SK-N-SH (cell line): ENCODE results near the gene USP1.

ENCODE experiments used
- FOXM1 ChIP-seq: IDR thresholded peaks from 2 replicates; pipeline ENCODE4 v1.4.0; 2012; ENCODE audit warnings: low read depth, mild to moderate bottlenecking
- GABPA ChIP-seq: IDR thresholded peaks from 2 replicates; pipeline ENCODE4 v1.4.0; 2012; ENCODE audit warnings: low read depth, mild to moderate bottlenecking
- REST ChIP-seq: IDR thresholded peaks from 2 replicates; pipeline ENCODE4 v1.6.1; 2012; ENCODE audit warnings: mild to moderate bottlenecking, low read depth, low read length, moderate library complexity
- SIN3A ChIP-seq: IDR thresholded peaks from 2 replicates; pipeline ENCODE4 v1.6.1; 2012; ENCODE audit warnings: low read depth, mild to moderate bottlenecking, low read length, moderate library complexity, borderline replicate concordance
- TF ChIP-seq, protein P1 (sequence below): fragments of 200-600 bp; sonication (generic); IDR thresholded peaks from 2 replicates; pipeline ENCODE4 v1.6.1; 2017; ENCODE audit warnings: antibody characterized with exemption, mild to moderate bottlenecking, moderate library complexity

DNA sequence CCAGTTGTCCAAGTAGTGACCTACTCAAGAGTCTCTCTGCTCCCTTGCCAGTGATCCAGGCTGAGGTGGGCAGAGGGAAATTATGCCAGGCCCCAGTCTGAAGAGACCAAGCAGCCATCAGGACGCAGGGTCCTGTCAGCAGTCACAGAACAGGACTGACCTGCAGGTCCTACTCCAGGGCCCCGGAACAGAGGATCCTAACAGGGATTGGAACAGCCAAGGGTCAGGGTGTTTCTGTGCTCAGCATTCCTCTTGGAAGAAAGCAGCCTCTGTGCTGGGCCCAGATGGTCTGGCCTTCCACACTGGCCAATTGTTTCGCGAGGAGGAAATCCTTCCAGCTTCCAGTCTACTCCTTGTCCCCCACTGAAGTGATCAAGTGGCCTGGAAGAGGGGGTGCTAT is 41.6 kb upstream of the USP1 start:
- TF ChIP-seq, protein P1, sequence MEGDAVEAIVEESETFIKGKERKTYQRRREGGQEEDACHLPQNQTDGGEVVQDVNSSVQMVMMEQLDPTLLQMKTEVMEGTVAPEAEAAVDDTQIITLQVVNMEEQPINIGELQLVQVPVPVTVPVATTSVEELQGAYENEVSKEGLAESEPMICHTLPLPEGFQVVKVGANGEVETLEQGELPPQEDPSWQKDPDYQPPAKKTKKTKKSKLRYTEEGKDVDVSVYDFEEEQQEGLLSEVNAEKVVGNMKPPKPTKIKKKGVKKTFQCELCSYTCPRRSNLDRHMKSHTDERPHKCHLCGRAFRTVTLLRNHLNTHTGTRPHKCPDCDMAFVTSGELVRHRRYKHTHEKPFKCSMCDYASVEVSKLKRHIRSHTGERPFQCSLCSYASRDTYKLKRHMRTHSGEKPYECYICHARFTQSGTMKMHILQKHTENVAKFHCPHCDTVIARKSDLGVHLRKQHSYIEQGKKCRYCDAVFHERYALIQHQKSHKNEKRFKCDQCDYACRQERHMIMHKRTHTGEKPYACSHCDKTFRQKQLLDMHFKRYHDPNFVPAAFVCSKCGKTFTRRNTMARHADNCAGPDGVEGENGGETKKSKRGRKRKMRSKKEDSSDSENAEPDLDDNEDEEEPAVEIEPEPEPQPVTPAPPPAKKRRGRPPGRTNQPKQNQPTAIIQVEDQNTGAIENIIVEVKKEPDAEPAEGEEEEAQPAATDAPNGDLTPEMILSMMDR = no peak
- TF ChIP-seq GABPA (no peak), REST (no peak), FOXM1 (no peak), SIN3A (no peak)
